Naive thymus-derived CD8-positive, alpha-beta T cell (primary cell): ENCODE data around the gene MPV17. TPM values are rescaled to one million over a fixed set of nuclear protein-coding genes. Genes with fewer than 3 reads are reported as not detected.
"Not testable (repeated sequence)": the region's sequence is repeated elsewhere in the genome, so short reads cannot be mapped to it uniquely, and the experiment has no call there.

Experiments
- ATAC-seq, 2 donors: fragments of 150-1000 bp; cut with Tn5 transposase in 1 of 2; sonication (Bioruptor Pico), chemical (Tn5 transposase) in 1 of 2; 1 replicate in 1 of 2; 2 replicates in 1 of 2; pipeline ENCODE4 v1.10.0; 2021; ENCODE audit warnings: mild to moderate bottlenecking in 2 of 2, moderate library complexity in 2 of 2
- POLR2A ChIA-PET: fragments of 350-600 bp; sonication (Branson Sonifier 250); formaldehyde crosslinking; loops from one replicate; lab custom pipeline; 2021; ENCODE audit warnings: antibody characterized with exemption; lab: Charles Lee
- DNase-seq, 10 donors: peaks; one replicate each; pipeline versions ENCODE4 v3.0.0 to v3.0.0-alpha.2; 2020 to 2022
- H3K27ac Mint-ChIP-seq, 10 donors: one replicate each; pipeline ENCODE4 v1.8.0; 2020 to 2022; ENCODE audit warnings: mild to moderate bottlenecking in 10 of 10, mixed read lengths in 10 of 10, moderate library complexity in 4 of 10, inconsistent platforms in 1 of 10
- H3K27me3 Mint-ChIP-seq, 5 donors: one replicate each; pipeline ENCODE4 v1.8.0; 2021 to 2022; ENCODE audit warnings: mixed read lengths in 5 of 5
- H3K36me3 Mint-ChIP-seq, 3 donors: one replicate each; pipeline ENCODE4 v1.8.0; 2020 to 2022; ENCODE audit warnings: mixed read lengths in 3 of 3, mild to moderate bottlenecking in 2 of 3, inconsistent platforms in 1 of 3
- H3K4me1 Mint-ChIP-seq, 4 donors: one replicate each; pipeline ENCODE4 v1.8.0; 2021 to 2022; ENCODE audit warnings: mixed read lengths in 4 of 4
- H3K4me3 Mint-ChIP-seq, 10 donors: one replicate each; pipeline ENCODE4 v1.8.0; 2020 to 2022; ENCODE audit warnings: mild to moderate bottlenecking in 10 of 10, mixed read lengths in 10 of 10, moderate library complexity in 6 of 10, inconsistent platforms in 1 of 10
- H3K9me3 Mint-ChIP-seq, 9 donors: one replicate each; pipeline ENCODE4 v1.8.0; 2020 to 2022; ENCODE audit warnings: mixed read lengths in 9 of 9, mild to moderate bottlenecking in 3 of 9, inconsistent platforms in 1 of 9, moderate library complexity in 1 of 9
- polyA plus RNA-seq, 3 donors: library from polyadenylated mRNA; unstranded; fragments of 300-500 nt; fragmentation: Illumina TruSeq; gene quantifications; one replicate each; pipeline ENCODE4 v1.2.3, GENCODE V29; 2021
- total RNA-seq, 8 experiments: library from RNA in 2 of 8; stranded (reverse) in 2 of 8; gene quantifications; one replicate each; pipeline ENCODE4 v1.2.3 and lab custom pipeline; 2021 to 2026

The MPV17 gene
- total and polyA plus RNA-seq, 5 experiments from 2014 or later: 109 to 135 (median 111) TPM

DNA sequence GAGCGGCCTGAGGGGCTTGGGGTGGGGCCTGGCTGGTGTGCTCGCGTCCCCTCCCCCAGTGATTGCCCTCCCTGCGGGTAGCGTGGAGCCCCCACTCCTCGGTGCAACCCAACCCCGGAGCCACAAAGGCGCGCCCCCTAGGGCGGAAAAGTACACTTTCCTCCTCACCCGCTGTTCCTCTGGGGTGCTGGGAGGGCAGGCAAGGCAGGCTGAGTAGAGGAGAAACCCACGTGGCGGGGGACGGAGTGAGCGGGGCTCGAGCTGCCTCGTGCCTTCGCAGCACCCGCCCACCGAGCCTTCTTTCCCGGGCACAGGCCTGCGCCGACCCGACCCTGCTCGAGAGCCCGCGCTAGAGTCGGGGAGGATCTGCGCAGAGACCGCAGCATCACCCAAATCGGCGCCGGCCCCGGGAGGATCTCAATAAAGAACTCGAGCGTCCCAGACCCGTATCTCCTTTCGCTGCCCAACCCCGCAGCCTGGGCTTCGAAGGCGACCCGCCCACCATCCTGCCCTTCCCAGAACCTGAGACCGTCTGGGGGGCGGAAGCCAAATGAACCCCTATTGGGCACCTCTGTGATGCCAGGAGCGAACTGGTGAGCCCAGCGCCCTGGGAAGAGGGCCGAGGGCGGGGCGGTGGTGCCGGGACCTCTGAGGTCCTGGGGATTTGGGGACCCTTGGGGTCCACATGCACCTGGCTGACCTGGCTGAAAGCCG lies 16.2 kb downstream of the MPV17 start:
- DNase-seq: peak in 8 of 10 donors; percentile 9 to 42 (median 28)
- Mint-ChIP-seq H3K4me1 (peaks cover 0 to 19% (median 11%) of the 10 kb centered on the region in 4 donors), H3K9me3 (no peaks in the 10 kb centered on the region), H3K27ac (no peak overlapping the region), H3K36me3 (peaks cover 6 to 21% (median 14%) of the 10 kb centered on the region in 3 donors), H3K4me3 (peak overlapping the region; percentile 42 to 79 (median 59)), H3K27me3 (peaks cover 8 to 32% (median 13%) of the 10 kb centered on the region in 5 donors)
- peak; percentile 70 to 73 for ATAC-seq
- POLR2A ChIA-PET: no interaction called here

GRCh38 chr2:27306136-27306535 lies 16.8 kb downstream of the MPV17 start:
- POLR2A ChIA-PET: interaction anchor here (1.3 kb wide), 1 partner anchor 16 kb away, joined by 4 read pairs; the partner anchor contains the start of gene MPV17
- DNase-seq: no peak
- ATAC-seq: peak; percentile 8 to 30

DNA sequence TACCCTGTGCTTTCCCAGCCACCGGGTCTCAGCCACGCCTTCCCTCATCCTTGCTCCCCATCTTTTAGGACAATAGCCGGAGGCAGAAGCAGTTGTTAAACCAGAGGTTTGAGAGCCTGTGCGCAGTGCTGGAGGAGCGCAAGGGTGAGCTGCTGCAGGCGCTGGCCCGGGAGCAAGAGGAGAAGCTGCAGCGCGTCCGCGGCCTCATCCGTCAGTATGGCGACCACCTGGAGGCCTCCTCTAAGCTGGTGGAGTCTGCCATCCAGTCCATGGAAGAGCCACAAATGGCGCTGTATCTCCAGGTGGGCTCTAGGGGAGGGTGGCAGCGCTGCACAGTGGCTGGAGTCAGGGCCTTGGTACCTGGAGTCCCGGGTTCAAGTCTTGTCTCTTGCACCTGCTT lies 17.4 kb downstream of the MPV17 start:
- H3K4me1 Mint-ChIP-seq: peaks cover 0 to 19% (median 11%) of the 10 kb centered on the region in 4 donors
- peaks cover 6 to 15% (median 10%) of the 10 kb centered on the region in 3 donors for H3K36me3 Mint-ChIP-seq
- DNase-seq (no peak), ATAC-seq (no peak)
- H3K9me3 Mint-ChIP-seq: no peaks in the 10 kb centered on the region
- peak overlapping the region in 6 of 10 donors; percentile 2 to 75 (median 42) for H3K4me3 Mint-ChIP-seq
- H3K27me3 Mint-ChIP-seq: peaks cover 8 to 32% (median 13%) of the 10 kb centered on the region in 5 donors
- peak overlapping the region in 1 of 10 donors; percentile 46 for H3K27ac Mint-ChIP-seq
- POLR2A ChIA-PET: interaction anchor here (1.3 kb wide), 1 partner anchor 17 kb away, joined by 4 read pairs; the partner anchor contains the start of gene MPV17

More at GRCh38 chr2:27306136-27306535, 16.8 kb downstream of the MPV17 start:
- peaks cover 8 to 32% (median 13%) of the 10 kb centered on the region in 5 donors for H3K27me3 Mint-ChIP-seq
- no peaks in the 10 kb centered on the region for H3K9me3 Mint-ChIP-seq
- no peak overlapping the region for H3K27ac Mint-ChIP-seq
- H3K4me1 Mint-ChIP-seq: peaks cover 0 to 19% (median 11%) of the 10 kb centered on the region in 4 donors
- H3K36me3 Mint-ChIP-seq: peaks cover 6 to 16% (median 10%) of the 10 kb centered on the region in 3 donors
- peak overlapping the region; percentile 28 to 79 (median 59) for H3K4me3 Mint-ChIP-seq

DNA sequence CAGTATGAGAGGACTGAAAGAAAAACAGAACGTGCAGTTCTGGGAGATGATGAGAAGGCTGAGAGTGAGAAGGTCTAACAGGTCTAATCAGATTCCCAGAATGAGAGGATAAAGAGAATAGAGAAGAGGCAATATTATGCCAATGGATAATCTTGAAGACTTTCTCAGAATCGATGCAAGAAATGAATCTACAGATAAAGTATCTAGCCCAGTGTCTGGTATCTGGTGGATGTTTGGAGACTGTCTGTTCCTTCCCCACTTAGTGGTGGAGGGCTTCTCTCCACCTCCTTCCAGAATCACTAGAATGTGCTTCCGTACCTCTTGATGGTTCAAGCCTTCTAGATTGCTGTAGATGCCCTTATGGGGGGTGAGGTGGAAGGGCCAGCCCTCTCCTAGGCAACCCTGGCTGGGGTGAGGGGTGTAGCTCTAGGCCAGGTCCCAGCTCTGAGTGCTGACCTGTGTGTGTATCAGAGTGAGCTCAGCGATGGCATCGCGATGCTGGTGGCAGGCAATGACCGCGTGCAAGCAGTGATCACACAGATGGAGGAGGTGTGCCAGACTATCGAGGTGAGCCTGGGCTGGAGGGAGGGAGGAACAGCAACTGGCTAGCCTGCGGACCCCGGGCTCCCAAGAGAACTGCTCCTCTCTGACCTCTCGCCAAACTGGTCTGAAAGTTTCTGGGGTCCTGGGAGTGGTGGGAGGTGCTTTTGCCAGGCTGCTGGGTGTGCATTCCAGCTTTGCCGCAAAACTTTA lies 18.2 kb downstream of the MPV17 start:
- peaks cover 8 to 32% (median 13%) of the 10 kb centered on the region in 5 donors for H3K27me3 Mint-ChIP-seq
- H3K9me3 Mint-ChIP-seq: no peaks in the 10 kb centered on the region
- ATAC-seq: no peak
- H3K4me1 Mint-ChIP-seq: peaks cover 0 to 19% (median 11%) of the 10 kb centered on the region in 4 donors
- POLR2A ChIA-PET: interaction anchor here (1.3 kb wide), 1 partner anchor 18 kb away, joined by 4 read pairs; the partner anchor contains the start of gene MPV17
- H3K36me3 Mint-ChIP-seq: peaks cover 4 to 11% (median 8%) of the 10 kb centered on the region in 3 donors
- H3K27ac Mint-ChIP-seq: peak overlapping the region in 4 of 10 donors; percentile 4 to 52 (median 27)
- H3K4me3 Mint-ChIP-seq: peak overlapping the region in 3 of 10 donors; percentile 18 to 47 (median 43)
- no peak for DNase-seq

GRCh38 chr2:27303093-27304025 lies 19.5 kb downstream of the MPV17 start:
- Mint-ChIP-seq H3K4me3 (peak overlapping the region; percentile 63 to 86 (median 78)), H3K27ac (peak overlapping the region in 8 of 10 donors; percentile 15 to 78 (median 70)), H3K27me3 (peaks cover 8 to 45% (median 13%) of the 10 kb centered on the region in 5 donors), H3K36me3 (no peaks in the 10 kb centered on the region), H3K9me3 (no peaks in the 10 kb centered on the region), H3K4me1 (peaks cover 0 to 19% (median 11%) of the 10 kb centered on the region in 4 donors)
- POLR2A ChIA-PET: interaction anchor here (0.6 to 1.2 kb wide), 4 partner anchors 11 to 252 kb away, joined by 3 to 4 read pairs (median 4); partner anchors contain the start of gene AGBL5
- peak in 7 of 10 donors; percentile 17 to 63 (median 45) for DNase-seq
- ATAC-seq: peak; percentile 59 to 65

DNA sequence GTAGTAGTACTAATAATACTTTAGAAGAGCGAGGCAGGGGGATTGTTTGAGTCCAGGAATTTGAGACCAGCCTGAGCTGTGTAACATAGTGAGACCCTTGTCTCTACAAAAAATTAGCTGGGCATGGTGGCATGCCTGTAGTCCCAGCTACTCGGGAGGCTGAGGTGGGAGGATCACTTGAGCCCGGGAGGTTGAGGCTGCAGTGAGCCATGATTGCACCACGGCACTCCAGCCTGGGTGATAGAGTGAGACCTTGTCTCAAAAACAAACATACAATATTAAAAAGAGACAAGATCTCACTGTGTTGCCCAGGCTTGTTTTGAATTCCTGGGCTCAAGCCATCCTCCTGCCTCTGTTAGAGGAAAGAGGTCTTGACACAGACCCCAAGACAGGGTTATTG lies 22.3 kb downstream of the MPV17 start:
- H3K4me1 Mint-ChIP-seq, H3K9me3 Mint-ChIP-seq, DNase-seq, H3K4me3 Mint-ChIP-seq, H3K36me3 Mint-ChIP-seq, POLR2A ChIA-PET, ATAC-seq: not testable (repeated sequence)
- peaks cover 11 to 31% (median 20%) of the 10 kb centered on the region in 5 donors for H3K27me3 Mint-ChIP-seq
- peak overlapping the region in 1 of 10 donors; percentile 20 for H3K27ac Mint-ChIP-seq

DNA sequence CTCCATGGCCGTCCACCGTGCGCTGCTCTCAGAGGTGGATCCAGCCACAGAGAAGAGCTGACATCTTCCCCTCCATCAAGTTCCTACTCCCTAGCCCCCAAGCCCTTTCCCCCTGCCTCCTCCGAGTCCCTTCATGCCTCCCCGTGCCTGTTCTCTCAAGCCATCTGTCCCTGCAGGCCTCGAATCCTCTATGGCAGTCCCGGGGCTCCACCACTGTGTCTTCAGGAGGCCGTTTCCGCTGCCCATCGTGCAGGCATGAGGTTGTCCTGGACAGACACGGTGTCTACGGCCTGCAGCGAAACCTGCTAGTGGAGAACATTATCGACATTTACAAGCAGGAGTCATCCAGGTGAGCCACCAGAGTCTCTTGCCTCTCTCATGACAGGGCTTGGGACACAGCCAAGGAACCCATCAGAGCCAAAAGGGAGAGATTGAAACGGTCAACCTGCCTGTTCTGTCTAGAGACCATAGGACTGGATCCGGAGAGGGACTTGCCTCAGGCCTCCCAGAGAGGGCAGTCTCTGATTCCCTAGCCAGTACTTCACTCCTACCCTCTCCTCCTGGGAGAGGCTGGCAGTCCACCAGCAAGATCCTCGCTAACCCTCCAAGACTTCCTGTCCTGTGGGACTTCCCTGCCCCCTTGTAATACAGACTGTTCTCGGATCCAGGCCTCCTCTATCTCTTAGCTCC lies 24.4 kb downstream of the MPV17 start:
- ATAC-seq: no peak
- Mint-ChIP-seq H3K4me3 (no peak overlapping the region), H3K36me3 (no peaks in the 10 kb centered on the region), H3K9me3 (no peaks in the 10 kb centered on the region), H3K27ac (no peak overlapping the region), H3K4me1 (peaks cover 0 to 5% (median 2%) of the 10 kb centered on the region in 4 donors), H3K27me3 (peaks cover 0 to 20% (median 9%) of the 10 kb centered on the region in 5 donors)
- DNase-seq: no peak
- POLR2A ChIA-PET: interaction anchor here (0.5 kb wide), 1 partner anchor 20 kb away, joined by 5 read pairs; no protein-coding TSS in a partner anchor

GRCh38 chr2:27297195-27297594 lies 25.7 kb downstream of the MPV17 start:
- Mint-ChIP-seq H3K36me3 (no peaks in the 10 kb centered on the region), H3K4me3 (no peak overlapping the region)

GRCh38 chr2:27296481-27296880 lies 26.4 kb downstream of the MPV17 start:
- Mint-ChIP-seq H3K9me3 (no peaks in the 10 kb centered on the region), H3K36me3 (no peaks in the 10 kb centered on the region), H3K4me1 (no peaks in the 10 kb centered on the region), H3K27me3 (peaks cover 4 to 20% (median 13%) of the 10 kb centered on the region in 5 donors), H3K27ac (peak overlapping the region in 1 of 10 donors; percentile 15), H3K4me3 (no peak overlapping the region)
- POLR2A ChIA-PET: no interaction called here
- ATAC-seq: no peak
- no peak for DNase-seq

More at GRCh38 chr2:27297195-27297594, 25.7 kb downstream of the MPV17 start:
- POLR2A ChIA-PET: no interaction called here
- ATAC-seq (no peak), DNase-seq (no peak)
- Mint-ChIP-seq H3K27ac (no peak overlapping the region), H3K9me3 (no peaks in the 10 kb centered on the region), H3K27me3 (peaks cover 3 to 20% (median 9%) of the 10 kb centered on the region in 5 donors), H3K4me1 (no peaks in the 10 kb centered on the region)

GRCh38 chr2:27294928-27295327 lies 28.0 kb downstream of the MPV17 start:
- H3K27me3 Mint-ChIP-seq: peaks cover 4 to 20% (median 13%) of the 10 kb centered on the region in 5 donors
- no peak for DNase-seq
- H3K4me1 Mint-ChIP-seq: no peaks in the 10 kb centered on the region
- H3K27ac Mint-ChIP-seq: no peak overlapping the region
- H3K4me3 Mint-ChIP-seq: no peak overlapping the region
- POLR2A ChIA-PET: no interaction called here
- H3K36me3 Mint-ChIP-seq: no peaks in the 10 kb centered on the region
- H3K9me3 Mint-ChIP-seq: no peaks in the 10 kb centered on the region
- ATAC-seq: no peak

- Mint-ChIP-seq H3K27me3 (peaks cover 6 to 16% (median 7%) of the 10 kb centered on the region in 5 donors), H3K9me3 (no peaks in the 10 kb centered on the region), H3K4me1 (no peaks in the 10 kb centered on the region), H3K27ac (peak overlapping the region in 1 of 10 donors; percentile 72), H3K36me3 (no peaks in the 10 kb centered on the region), H3K4me3 (no peak overlapping the region)
- POLR2A ChIA-PET: interaction anchor here (1.4 kb wide), 1 partner anchor 11 kb away, joined by 4 read pairs; no protein-coding TSS in a partner anchor
- no peak for DNase-seq
- ATAC-seq: no peak
Observed at GRCh38 chr2:27291865-27292264, 31.0 kb downstream of the MPV17 start.
